GM10266 (cell line): ENCODE results near the gene ANKS3.

Experiments used
- DNase-seq: peaks from one replicate; pipeline ENCODE4 v3.0.0; 2012; ENCODE audit errors: extremely low spot score
- CTCF ChIP-seq: IDR thresholded peaks from 2 replicates; pipeline ENCODE4 v1.5.1; 2012; ENCODE audit warnings: mild to moderate bottlenecking, low read depth; ENCODE audit not compliant: control insufficient read depth, insufficient read depth; ENCODE audit errors: missing control alignments

Gene ANKS3

GRCh38 chr16:4673387-4674046 is 60.6 kb downstream of the ANKS3 start:
- DNase-seq = no peak
- TF ChIP-seq CTCF = no peak

GRCh38 chr16:4668313-4668960 is 65.6 kb downstream of the ANKS3 start:
- TF ChIP-seq CTCF = no peak
- DNase-seq = no peak

- TF ChIP-seq CTCF = no peak
- no peak for DNase-seq
These were observed 66.7 kb downstream of the ANKS3 start for GRCh38 chr16:4667203-4667963.

GRCh38 chr16:4666537-4667202 is 67.4 kb downstream of the ANKS3 start:
- DNase-seq = no peak
- no peak for TF ChIP-seq CTCF

GRCh38 chr16:4664538-4665418 is 69.3 kb downstream of the ANKS3 start:
- DNase-seq = no peak
- no peak for TF ChIP-seq CTCF

GRCh38 chr16:4663777-4664465 is 70.2 kb downstream of the ANKS3 start:
- no peak for TF ChIP-seq CTCF
- no peak for DNase-seq
